Measurements from ENCODE around the gene CHN1.
A peak's percentile ranks its signal among the peaks of the same experiment; 100 is the strongest.

Gene CHN1

GRCh38 chr2:174888646-174889271 lies 116.4 kb downstream of the CHN1 start:
- Histone ChIP-seq H3K36me3 (no peaks in the 10 kb centered on the region), H3K27me3 (no peaks in the 10 kb centered on the region), H3K9me3 (no peaks in the 10 kb centered on the region), H3K4me3 (ENCODE audit: low read depth, low read length) (no peak overlapping the region), H3K4me1 (peaks cover 9% of the 10 kb centered on the region)
- TF ChIP-seq CTCF (IDR thresholded peaks at IDR 0.05; ENCODE audit: low read depth, low read length), result 0 out of 2 replicates have a peak, but pooled peaks have one; percentile 5
- peak; percentile 24 for DNase-seq

GRCh38 chr2:174888146-174888545 lies 117.0 kb downstream of the CHN1 start:
- Histone ChIP-seq H3K4me1 (peaks cover 9% of the 10 kb centered on the region), H3K27me3 (no peaks in the 10 kb centered on the region), H3K4me3 (ENCODE audit: low read depth, low read length) (no peak overlapping the region), H3K36me3 (no peaks in the 10 kb centered on the region), H3K9me3 (no peaks in the 10 kb centered on the region)
- TF ChIP-seq CTCF (IDR thresholded peaks at IDR 0.05; ENCODE audit: low read depth, low read length), result no peak
- no peak for DNase-seq

GRCh38 chr2:174882416-174882815 lies 122.8 kb downstream of the CHN1 start:
- Histone ChIP-seq H3K36me3 (no peaks in the 10 kb centered on the region), H3K9me3 (no peaks in the 10 kb centered on the region), H3K4me1 (peaks cover 5% of the 10 kb centered on the region; the same call in 1 of the 2 replicates), H3K27me3 (no peaks in the 10 kb centered on the region), H3K4me3 (ENCODE audit: low read depth, low read length) (no peak overlapping the region)
- TF ChIP-seq CTCF (IDR thresholded peaks at IDR 0.05; ENCODE audit: low read depth, low read length), result no peak
- DNase-seq, result no peak

- Histone ChIP-seq H3K9me3 (no peaks in the 10 kb centered on the region), H3K4me3 (ENCODE audit: low read depth, low read length) (no peak overlapping the region), H3K27me3 (no peaks in the 10 kb centered on the region), H3K4me1 (peaks cover 8% of the 10 kb centered on the region), H3K36me3 (no peaks in the 10 kb centered on the region)
- DNase-seq, result no peak
- no peak for TF ChIP-seq CTCF (IDR thresholded peaks at IDR 0.05; ENCODE audit: low read depth, low read length)
Observed at GRCh38 chr2:174881678-174882077, 123.5 kb downstream of the CHN1 start.

GRCh38 chr2:174878537-174879147 lies 126.5 kb downstream of the CHN1 start:
- Histone ChIP-seq H3K27me3 (no peaks in the 10 kb centered on the region), H3K9me3 (no peaks in the 10 kb centered on the region), H3K36me3 (no peaks in the 10 kb centered on the region), H3K4me3 (ENCODE audit: low read depth, low read length) (peak overlapping the region; percentile 46), H3K4me1 (peaks cover 10% of the 10 kb centered on the region)
- TF ChIP-seq CTCF (IDR thresholded peaks at IDR 0.05; ENCODE audit: low read depth, low read length), result no peak
- peak; percentile 59 for DNase-seq

GRCh38 chr2:174877751-174878150 lies 127.4 kb downstream of the CHN1 start:
- peak overlapping the region; percentile 46 for H3K4me3 ChIP-seq (ENCODE audit: low read depth, low read length)
- no peaks in the 10 kb centered on the region for H3K27me3 ChIP-seq
- no peak for DNase-seq
- H3K36me3 ChIP-seq, result no peaks in the 10 kb centered on the region
- no peaks in the 10 kb centered on the region for H3K9me3 ChIP-seq
- peaks cover 10% of the 10 kb centered on the region for H3K4me1 ChIP-seq
- TF ChIP-seq CTCF (IDR thresholded peaks at IDR 0.05; ENCODE audit: low read depth, low read length), result no peak

All from BE2C (cell line).